Measurements from ENCODE around the gene THADA.

THADA gene

DNA sequence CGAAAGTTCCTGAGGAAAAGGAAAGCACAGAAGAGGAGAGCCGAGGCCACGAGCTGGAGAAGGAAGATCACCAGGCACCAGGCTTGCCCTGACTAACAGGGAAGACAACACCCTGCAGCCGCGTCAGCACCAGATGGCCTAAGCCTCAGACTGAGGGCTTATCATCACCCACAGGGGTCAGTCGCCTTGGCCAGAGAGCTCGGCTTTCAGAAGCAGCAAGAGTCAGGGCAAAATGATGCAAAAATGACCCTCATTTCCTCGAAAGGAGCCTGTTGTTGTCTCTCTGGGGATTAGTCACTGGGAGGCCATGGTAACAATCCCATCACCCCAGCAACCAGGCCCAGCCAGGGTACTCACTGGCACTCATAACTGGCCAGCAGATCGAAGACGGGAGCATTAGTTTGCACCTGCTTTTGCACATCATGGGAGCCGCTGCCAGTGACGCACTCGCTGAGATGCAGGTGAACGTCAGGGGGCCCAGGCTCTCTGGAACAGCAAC is 326.7 kb downstream of the THADA start:
- H3K4me1 Mint-ChIP-seq = peaks cover 9 to 17% of the 10 kb centered on the region in 2 donors
- ATAC-seq (replicated peaks) = no peak
- H3K27me3 Mint-ChIP-seq = no peaks in the 10 kb centered on the region
- H3K36me3 Mint-ChIP-seq = peaks cover 38 to 63% of the 10 kb centered on the region in 2 donors
- no peaks in the 10 kb centered on the region for H3K9me3 Mint-ChIP-seq
- no peak overlapping the region for H3K27ac Mint-ChIP-seq
- no peak overlapping the region for H3K4me3 Mint-ChIP-seq
- no peak for DNase-seq

DNA sequence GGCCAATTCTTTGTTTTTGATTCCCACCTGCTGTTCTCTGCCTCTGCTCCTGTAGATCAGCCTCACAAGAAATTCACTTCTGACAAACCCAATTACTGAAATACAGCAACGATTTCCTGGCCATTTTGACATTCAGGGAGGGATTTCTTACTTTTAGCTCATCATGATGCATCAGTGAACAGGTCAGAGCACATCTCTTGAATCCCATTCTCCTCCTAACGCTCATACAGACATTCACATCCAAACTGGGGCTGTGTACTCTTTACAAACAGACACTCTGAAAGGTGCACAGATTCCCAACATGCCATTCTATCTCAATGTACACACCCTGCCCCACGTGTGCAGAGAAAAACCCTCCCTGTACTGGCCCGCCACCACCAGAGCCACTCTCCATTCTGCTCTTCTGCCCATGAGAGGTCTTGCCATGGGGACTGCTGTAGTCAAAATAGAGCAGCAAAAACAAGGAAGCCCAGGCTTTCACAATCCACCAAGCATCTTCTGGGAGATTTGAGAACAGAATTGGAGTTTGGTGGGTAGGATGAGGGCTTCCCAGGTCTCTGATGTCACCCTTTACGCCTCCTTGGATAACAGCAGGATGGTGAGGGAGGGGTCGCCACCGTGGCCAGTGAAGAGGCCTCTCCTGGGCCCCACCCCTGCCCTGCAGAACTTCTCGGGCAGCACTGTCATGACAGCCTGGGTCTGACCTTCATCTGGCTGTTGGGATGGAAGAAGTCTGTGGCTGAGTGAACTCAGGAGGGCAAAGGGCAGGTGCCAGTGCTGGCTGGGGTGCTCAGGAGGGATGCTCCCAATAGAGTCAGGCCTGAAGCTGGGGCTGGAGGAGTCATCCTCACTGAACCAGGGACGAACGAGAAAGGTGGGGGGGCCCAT is 327.5 kb downstream of the THADA start:
- Mint-ChIP-seq H3K27ac (peak overlapping the region; percentile 11), H3K9me3 (no peaks in the 10 kb centered on the region), H3K4me3 (no peak overlapping the region), H3K27me3 (no peaks in the 10 kb centered on the region), H3K36me3 (peaks cover 36 to 64% of the 10 kb centered on the region in 2 donors), H3K4me1 (peaks cover 6 to 10% of the 10 kb centered on the region in 2 donors)
- ATAC-seq (replicated peaks) = no peak
- no peak for DNase-seq

- no peak for ATAC-seq (replicated peaks)
- H3K27me3 Mint-ChIP-seq = no peaks in the 10 kb centered on the region
- no peak overlapping the region for H3K4me3 Mint-ChIP-seq
- H3K36me3 Mint-ChIP-seq = peaks cover 35 to 66% of the 10 kb centered on the region in 2 donors
- peaks cover 4 to 5% of the 10 kb centered on the region in 2 donors for H3K4me1 Mint-ChIP-seq
- H3K9me3 Mint-ChIP-seq = no peaks in the 10 kb centered on the region
- no peak for DNase-seq
- H3K27ac Mint-ChIP-seq = no peak overlapping the region
These were observed 328.5 kb downstream of the THADA start for GRCh38 chr2:43267381-43267780.

DNA sequence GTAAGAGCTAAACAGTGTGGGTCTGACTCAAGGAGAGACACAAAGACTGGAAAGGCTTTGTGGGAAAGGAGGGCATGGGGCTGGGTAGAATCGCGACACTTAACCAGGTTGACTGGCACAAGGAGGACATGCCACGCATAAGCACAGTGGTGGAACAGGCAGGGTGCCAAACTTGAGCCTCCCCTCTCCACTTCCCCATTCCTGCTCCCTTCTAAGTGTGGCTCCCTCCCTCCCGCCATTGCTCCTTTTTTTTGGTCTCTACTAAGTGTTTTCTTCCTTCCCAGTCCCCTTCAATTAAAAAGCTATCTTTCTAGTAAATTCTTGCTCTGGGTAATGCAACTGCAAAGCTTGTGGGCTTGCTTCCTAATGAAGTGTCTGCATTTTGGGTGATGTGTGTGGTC is 329.1 kb downstream of the THADA start:
- H3K27ac Mint-ChIP-seq = no peak overlapping the region
- peaks cover 4 to 5% of the 10 kb centered on the region in 2 donors for H3K4me1 Mint-ChIP-seq
- ATAC-seq (replicated peaks) (no peak), DNase-seq (no peak)
- H3K27me3 Mint-ChIP-seq = no peaks in the 10 kb centered on the region
- H3K9me3 Mint-ChIP-seq = no peaks in the 10 kb centered on the region
- H3K36me3 Mint-ChIP-seq = peaks cover 31 to 64% of the 10 kb centered on the region in 2 donors
- H3K4me3 Mint-ChIP-seq = no peak overlapping the region

DNA sequence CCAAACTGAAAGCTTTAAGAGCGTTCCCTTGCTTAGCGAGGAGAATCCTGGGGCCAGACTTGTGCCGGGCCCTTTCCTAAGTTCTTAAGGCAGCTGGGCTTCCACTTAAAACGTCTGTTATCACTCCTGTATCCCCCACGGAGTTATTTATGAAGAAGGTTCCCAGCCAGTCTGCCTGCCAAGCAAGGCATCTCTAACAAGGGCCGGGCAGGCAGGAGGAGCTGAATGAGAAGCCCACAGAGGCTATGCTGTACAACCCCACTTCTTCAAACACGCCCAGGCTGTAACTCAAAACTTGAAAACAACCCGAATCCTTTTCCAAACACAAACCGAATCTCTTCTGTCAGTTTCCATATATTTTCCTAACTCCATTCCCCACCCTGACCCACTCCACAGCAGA is 330.4 kb downstream of the THADA start:
- Mint-ChIP-seq H3K9me3 (no peaks in the 10 kb centered on the region), H3K27me3 (no peaks in the 10 kb centered on the region), H3K4me1 (peaks cover 4 to 5% of the 10 kb centered on the region in 2 donors), H3K36me3 (peaks cover 31 to 57% of the 10 kb centered on the region in 2 donors), H3K27ac (peak overlapping the region; percentile 25), H3K4me3 (no peak overlapping the region)
- DNase-seq (no peak), ATAC-seq (replicated peaks) (no peak)

GRCh38 chr2:43265001-43265400 is 330.8 kb downstream of the THADA start:
- H3K27me3 Mint-ChIP-seq = no peaks in the 10 kb centered on the region
- H3K36me3 Mint-ChIP-seq = peaks cover 32 to 55% of the 10 kb centered on the region in 2 donors
- H3K4me3 Mint-ChIP-seq = no peak overlapping the region
- H3K9me3 Mint-ChIP-seq = no peaks in the 10 kb centered on the region
- DNase-seq (no peak), ATAC-seq (replicated peaks) (no peak)
- no peak overlapping the region for H3K27ac Mint-ChIP-seq
- H3K4me1 Mint-ChIP-seq = peaks cover 4 to 5% of the 10 kb centered on the region in 2 donors

DNA sequence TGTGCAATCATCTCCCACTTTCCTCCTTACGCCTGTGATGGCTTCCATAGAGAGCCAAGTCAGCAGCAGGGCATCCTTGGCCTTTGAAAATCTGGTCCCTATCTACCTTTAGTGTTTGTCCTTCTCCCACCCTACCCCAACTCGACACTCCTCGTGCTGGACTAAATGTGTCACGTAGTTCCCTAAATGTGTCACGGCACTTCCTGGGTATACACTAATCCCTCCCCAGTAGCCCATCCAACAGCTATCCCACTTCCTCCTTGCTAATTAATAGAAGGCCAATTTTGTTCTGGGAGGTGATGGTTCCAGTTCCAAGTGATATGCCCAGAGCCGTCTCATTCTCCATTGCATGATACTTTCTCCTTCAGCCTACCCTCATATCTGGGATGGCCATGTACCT is 332.9 kb downstream of the THADA start:
- DNase-seq = no peak
- Mint-ChIP-seq H3K4me1 (peaks cover 4 to 5% of the 10 kb centered on the region in 2 donors), H3K27ac (no peak overlapping the region), H3K27me3 (no peaks in the 10 kb centered on the region), H3K9me3 (no peaks in the 10 kb centered on the region), H3K36me3 (peaks cover 24 to 39% of the 10 kb centered on the region in 2 donors), H3K4me3 (no peak overlapping the region)
- ATAC-seq (replicated peaks) = no peak

GRCh38 chr2:43262239-43262638 is 333.6 kb downstream of the THADA start:
- DNase-seq (no peak), ATAC-seq (replicated peaks) (no peak)
- H3K4me3 Mint-ChIP-seq = no peak overlapping the region
- peak overlapping the region; percentile 25 for H3K27ac Mint-ChIP-seq
- peaks cover 24 to 44% of the 10 kb centered on the region in 2 donors for H3K36me3 Mint-ChIP-seq
- no peaks in the 10 kb centered on the region for H3K9me3 Mint-ChIP-seq
- no peaks in the 10 kb centered on the region for H3K27me3 Mint-ChIP-seq
- H3K4me1 Mint-ChIP-seq = peaks cover 4 to 5% of the 10 kb centered on the region in 2 donors

GRCh38 chr2:43259512-43259911 is 336.3 kb downstream of the THADA start:
- H3K36me3 Mint-ChIP-seq = peaks cover 19 to 36% of the 10 kb centered on the region in 2 donors

DNA sequence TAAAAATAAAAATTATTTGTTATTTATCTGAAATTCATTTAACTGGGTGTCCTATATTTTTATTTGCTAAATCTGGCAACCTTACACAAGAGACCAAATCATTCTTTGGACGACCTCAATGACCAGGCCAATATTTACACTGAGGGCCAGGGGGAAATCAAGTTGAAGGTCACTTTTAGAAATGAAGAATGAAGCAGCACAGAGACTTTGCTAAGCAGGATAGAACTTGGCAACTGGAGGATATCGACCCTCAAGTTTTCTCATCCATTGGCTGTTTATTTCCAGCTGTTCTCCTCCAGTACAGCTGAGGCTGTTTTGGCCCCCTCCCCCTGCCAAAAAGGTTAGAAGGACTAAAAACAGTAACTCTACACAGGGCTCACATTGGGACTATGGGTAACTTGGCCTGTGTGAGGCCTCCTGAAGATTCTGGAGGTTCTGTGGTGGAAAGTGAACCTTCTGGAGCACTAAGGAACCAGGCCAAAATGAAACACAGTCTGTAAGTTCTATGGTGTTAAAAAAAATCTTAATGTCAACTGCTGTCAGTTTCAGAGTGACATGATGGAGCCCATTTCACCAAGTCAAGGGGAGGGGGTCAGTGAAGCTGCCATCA is 337.2 kb downstream of the THADA start:
- ATAC-seq (replicated peaks) = no peak
- peaks cover 12 to 31% of the 10 kb centered on the region in 2 donors for H3K36me3 Mint-ChIP-seq

More at GRCh38 chr2:43259512-43259911, 336.3 kb downstream of the THADA start:
- DNase-seq (no peak), ATAC-seq (replicated peaks) (no peak)
- Mint-ChIP-seq H3K9me3 (no peaks in the 10 kb centered on the region), H3K27me3 (no peaks in the 10 kb centered on the region), H3K4me1 (peaks cover 2 to 4% of the 10 kb centered on the region in 2 donors), H3K27ac (no peak overlapping the region), H3K4me3 (no peak overlapping the region)

GRCh38 chr2:43255296-43255910 is 340.4 kb downstream of the THADA start:
- H3K9me3 Mint-ChIP-seq = no peaks in the 10 kb centered on the region
- ATAC-seq (replicated peaks) (no peak), DNase-seq (no peak)
- H3K36me3 Mint-ChIP-seq = peaks cover 10 to 22% of the 10 kb centered on the region in 2 donors
- H3K4me1 Mint-ChIP-seq = no peaks in the 10 kb centered on the region
- H3K27ac Mint-ChIP-seq = no peak overlapping the region
- H3K27me3 Mint-ChIP-seq = no peaks in the 10 kb centered on the region
- no peak overlapping the region for H3K4me3 Mint-ChIP-seq

More for the DNA sequence above, 337.2 kb downstream of the THADA start:
- H3K4me1 Mint-ChIP-seq = no peaks in the 10 kb centered on the region
- DNase-seq = no peak
- H3K27me3 Mint-ChIP-seq = no peaks in the 10 kb centered on the region
- H3K9me3 Mint-ChIP-seq = no peaks in the 10 kb centered on the region
- no peak overlapping the region for H3K27ac Mint-ChIP-seq
- H3K4me3 Mint-ChIP-seq = no peak overlapping the region

DNA sequence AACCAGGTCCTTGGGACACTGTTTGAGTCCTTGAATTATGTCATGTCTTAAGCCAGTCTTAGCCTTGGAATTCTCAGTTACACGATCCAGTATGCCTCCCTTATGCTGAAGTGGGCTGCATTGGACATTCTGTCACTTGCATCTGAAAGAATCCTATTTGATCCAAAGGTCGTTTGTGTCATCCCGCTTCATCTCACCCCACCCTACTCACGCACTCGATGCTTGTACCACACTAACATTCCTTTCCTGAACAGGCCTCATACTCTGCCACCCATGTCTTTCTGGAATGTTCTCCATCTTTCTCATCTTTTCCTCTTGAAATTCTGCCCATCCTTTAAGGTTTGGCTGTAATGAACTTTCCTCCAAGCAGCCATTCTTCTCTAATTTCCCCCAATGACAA is 341.5 kb downstream of the THADA start:
- DNase-seq = no peak
- no peak for ATAC-seq (replicated peaks)
- H3K27ac Mint-ChIP-seq = no peak overlapping the region
- H3K9me3 Mint-ChIP-seq = no peaks in the 10 kb centered on the region
- H3K4me1 Mint-ChIP-seq = no peaks in the 10 kb centered on the region
- no peaks in the 10 kb centered on the region for H3K27me3 Mint-ChIP-seq
- no peak overlapping the region for H3K4me3 Mint-ChIP-seq
- H3K36me3 Mint-ChIP-seq = peaks cover 6 to 23% of the 10 kb centered on the region in 2 donors

- DNase-seq (no peak), ATAC-seq (replicated peaks) (no peak)
- H3K36me3 Mint-ChIP-seq = peaks cover 9 to 30% of the 10 kb centered on the region in 2 donors
- H3K9me3 Mint-ChIP-seq = no peaks in the 10 kb centered on the region
- H3K4me3 Mint-ChIP-seq = no peak overlapping the region
- H3K27ac Mint-ChIP-seq = no peak overlapping the region
- no peaks in the 10 kb centered on the region for H3K27me3 Mint-ChIP-seq
- no peaks in the 10 kb centered on the region for H3K4me1 Mint-ChIP-seq
These were observed 344.6 kb downstream of the THADA start for GRCh38 chr2:43251171-43251731.

DNA sequence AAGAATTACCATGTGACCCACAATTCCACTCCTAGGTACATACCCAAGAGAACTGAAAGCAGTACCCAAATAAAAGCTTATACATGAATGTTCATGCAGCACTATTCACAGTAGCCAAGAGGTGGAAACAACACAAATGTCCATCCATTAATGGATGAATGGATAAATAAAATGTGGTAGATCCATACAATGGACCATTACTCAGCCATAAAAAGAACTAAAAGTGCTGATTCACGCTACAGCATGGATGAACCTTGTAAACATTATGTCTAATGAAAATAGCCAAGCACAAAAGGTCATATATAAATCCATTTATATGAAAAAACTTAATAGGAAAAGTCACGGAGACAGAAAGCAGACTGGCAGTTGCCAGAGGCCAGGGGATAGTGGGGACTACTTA is 345.8 kb downstream of the THADA start:
- H3K4me3 Mint-ChIP-seq = no peak overlapping the region
- peaks cover 10 to 35% of the 10 kb centered on the region in 2 donors for H3K36me3 Mint-ChIP-seq
- no peak overlapping the region for H3K27ac Mint-ChIP-seq
- no peaks in the 10 kb centered on the region for H3K9me3 Mint-ChIP-seq
- H3K27me3 Mint-ChIP-seq = no peaks in the 10 kb centered on the region
- no peak for ATAC-seq (replicated peaks)
- no peaks in the 10 kb centered on the region for H3K4me1 Mint-ChIP-seq
- no peak for DNase-seq
